ENCODE data around the gene MAPK14.
A peak's percentile ranks its signal among the peaks of the same experiment; 100 is the strongest.
"Not testable (repeated sequence)": the region's sequence is repeated elsewhere in the genome, so short reads cannot be mapped to it uniquely, and the experiment has no call there.

The MAPK14 gene

DNA sequence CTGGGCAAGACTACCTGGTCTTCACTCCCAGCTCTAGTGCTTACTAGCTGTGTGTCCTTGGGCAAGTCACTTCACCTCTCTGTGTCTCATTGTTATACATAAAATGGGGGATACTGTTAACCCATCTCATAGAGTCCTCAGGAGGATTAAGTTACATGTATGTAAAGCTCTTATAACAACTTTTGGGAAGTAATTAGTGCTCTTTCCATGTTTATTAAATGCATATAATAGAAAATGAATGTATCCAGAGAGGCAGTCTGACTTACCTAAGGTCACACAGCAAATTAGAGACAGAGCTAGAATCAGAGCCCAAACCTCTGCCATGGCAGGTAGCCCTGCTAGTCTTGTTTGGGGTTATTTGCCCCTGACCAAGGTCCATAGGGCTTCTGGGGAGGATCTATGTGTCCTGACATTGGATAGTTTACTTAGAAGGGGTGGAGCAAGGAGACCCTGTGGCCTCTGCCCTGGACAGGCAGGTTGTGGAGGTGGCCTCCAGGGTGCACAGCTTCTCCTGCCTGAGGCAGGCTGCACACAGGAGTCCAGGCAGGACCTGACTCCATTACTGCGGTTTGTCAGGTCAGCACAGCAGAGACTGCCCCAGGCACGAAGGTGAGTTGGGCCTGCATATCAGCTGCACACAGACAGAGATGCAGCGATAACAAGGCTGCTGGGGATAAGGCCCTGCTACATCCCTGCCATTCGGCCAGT lies 94.3 kb downstream of the MAPK14 start:
- DNase-seq, result no peak

DNA sequence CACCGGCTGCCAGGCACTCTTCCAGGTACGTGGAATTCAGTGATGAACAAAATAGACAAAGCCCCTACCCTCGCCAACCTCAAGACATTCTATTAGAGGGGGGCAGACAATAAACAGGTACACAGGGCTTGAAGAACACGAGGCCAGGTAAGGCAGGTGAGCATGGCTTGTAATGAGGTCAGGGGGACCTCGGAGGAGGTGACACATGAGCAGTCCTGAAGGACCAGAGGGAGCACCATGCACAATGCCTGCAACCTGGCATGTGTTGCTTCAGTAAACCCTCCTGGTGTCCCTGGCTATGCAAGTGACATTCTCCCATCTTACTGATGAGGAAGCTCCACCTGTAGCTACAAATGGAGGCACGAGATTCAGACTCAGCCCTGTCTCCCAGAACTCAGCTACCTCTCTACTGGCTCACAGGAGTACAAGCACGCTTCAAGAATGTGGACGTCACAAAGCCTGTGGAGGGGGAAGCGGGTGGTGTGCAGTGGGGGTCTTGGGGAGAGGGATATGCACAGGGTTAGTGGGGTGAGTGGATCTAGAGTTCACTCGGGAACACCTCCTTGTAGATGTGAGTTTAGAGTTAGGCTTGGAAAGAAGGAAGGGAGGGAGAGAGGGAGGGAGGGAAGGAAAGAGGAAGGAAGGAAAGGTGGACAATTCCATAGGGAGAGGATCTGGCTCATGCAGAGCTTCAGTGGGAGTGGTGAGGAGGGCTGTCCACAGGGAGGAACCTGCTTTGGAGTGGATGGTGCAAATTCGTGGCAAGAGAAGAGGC lies 95.1 kb downstream of the MAPK14 start:
- DNase-seq, result no peak

DNA sequence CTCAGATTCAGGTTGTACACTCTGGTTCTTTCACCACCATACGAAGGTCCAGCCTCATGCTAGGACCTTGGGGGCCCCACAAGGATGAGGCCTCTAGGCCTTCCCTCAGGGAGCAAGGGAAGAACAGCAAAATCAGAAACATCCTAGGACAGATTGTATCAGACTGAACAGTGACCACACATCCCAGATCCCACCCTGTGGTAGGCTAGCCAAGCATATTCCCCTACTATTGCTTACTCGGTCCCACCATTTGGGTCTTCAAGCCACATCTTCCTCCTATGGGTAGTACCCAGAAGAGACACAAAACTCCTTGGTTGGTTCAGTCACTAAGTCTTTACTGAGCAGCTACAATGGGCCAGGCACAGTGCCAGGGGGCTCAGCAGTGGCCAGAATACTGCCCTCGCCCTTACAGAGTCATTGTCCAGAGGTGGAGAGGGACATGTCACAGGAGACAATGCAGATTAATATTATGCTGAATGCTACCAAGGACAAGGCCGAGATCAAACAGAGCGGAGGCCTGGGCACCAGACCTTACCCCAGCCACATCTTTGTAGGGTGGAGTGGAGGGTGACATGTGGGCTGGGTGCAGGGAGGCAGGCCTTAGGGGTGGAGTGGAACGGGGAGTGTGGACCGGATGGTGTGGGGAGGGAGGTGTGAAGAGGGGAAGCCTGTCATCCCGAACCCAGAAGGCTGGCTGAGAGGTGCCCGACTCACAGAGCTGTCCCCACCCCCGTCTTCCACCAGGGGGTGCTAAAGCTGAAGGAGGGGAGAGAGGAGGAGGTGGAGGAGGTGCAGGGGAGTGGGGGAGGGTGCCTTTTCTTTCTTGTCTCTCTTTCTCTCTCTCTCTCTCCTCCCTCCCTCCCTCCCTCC lies 95.9 kb downstream of the MAPK14 start:
- peak in 40 of 51 donors; percentile 13 to 76 (median 41) for DNase-seq

DNA sequence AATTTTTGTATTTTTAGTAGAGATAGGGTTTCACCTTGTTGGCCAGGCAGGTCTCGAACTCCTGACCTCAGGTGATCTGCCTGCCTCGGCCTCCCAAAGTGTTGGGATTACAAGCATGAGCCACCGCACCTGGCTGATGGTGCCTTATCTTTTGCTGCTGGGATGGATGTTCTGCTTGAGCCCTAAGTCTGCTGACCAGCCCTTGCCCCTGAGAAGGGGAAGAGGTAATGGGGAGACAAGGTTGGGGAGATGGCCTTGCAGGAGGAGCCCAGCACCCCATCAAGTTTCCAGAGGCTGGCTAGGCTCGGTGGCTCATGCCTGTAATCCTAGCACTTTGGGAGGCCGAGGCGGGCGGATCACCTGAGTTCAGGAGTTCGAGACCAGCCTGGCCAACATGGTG lies 96.7 kb downstream of the MAPK14 start:
- DNase-seq, result not testable (repeated sequence)

DNA sequence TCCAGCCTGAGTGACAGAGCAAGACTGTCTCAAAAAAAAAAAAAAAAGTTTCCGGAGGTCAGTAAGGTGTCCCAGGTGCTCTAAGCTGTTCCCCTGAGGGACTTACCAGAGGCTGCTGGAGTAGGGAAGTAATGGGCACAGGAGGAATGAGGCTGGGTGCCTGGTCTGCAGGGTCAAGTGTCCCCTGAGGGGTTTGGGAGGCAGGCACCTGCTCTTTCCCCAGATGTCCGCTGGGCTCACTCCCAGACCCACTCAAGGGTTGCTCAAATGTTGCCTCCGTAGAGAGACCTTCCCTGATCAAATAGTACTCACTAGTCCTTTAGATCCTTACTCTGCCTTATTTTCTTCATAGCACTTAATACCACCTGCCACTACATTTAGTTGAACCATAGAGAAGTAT lies 97.3 kb downstream of the MAPK14 start:
- no peak for DNase-seq

DNA sequence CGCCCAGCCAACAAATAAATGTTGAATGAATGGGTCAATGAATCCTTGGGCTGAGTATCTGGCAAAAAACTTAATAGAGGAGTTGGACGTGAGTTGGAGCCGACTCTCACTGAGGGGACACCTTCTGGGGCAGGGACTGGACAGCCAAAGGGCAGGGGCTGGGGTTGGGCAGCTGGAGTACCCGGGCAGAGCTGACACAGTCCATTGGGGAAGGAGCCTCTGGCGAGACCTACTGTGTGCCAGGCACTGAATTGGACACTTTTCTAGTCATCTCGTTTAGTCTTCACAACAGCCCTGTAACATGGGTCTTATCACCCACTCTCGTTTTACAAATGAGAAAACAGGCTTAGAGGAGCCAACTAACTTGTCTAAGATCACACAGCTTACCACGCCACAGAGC lies 98.0 kb downstream of the MAPK14 start:
- no peak for DNase-seq

DNA sequence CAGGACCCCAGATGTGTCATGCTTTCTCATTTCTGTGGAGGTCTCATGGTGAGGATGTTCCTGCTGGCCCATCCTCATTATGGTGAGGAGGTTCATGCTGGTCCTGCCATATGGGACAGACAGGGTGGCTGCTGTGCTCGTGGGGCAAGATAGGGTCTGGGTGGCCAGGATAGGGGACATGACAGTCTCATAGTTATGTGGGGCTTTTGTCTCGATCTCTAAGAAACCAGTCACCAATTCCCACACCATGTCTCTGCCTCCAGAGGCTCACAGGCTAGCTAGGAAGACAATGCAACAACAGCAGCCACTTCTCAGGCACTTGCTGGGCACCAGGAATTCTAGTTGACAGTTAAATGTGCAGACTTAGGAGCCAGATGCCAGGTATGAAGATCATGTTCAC lies 98.5 kb downstream of the MAPK14 start:
- DNase-seq, result no peak

DNA sequence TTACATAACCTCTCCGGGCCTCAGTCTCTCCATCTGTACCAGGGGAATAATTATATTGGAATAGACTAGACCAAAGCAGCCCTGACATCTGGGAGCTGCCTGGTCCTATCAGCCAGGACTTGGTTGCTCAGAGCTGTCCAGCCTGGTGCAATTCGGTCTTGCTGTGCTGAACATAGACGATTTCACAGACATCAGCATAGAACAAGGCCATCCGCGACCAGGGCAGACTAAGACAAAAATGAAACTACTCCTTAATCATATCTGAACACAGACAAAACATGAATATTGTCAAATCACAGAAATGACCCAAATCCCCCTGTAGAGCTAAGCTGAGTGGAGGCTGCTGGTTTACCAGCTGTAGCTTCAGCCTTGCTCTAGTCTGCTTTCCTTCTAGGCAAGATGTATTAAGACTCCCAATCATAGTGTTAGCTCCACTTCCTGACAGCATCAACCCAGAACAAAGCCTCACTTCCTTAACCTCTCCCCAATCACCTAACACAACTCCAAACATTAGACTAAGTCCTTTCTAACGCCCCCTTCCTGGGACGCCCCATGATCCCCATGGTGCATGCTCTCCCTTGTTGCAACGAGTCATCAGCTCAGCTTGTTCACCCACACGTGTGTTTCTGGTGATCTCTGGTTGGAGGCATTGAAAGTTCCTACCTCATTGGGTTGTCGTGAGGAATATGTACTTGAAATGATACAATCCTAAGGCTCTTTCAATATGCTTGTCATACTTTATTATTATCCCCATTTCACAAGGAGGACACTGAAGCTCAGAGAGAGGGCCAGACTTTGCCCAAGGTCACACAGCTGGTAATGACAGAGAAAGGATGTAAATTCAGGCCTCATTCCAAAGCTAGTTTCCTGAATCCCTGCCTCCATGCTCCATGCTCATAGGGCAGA lies 99.2 kb downstream of the MAPK14 start:
- no peak for DNase-seq

DNA sequence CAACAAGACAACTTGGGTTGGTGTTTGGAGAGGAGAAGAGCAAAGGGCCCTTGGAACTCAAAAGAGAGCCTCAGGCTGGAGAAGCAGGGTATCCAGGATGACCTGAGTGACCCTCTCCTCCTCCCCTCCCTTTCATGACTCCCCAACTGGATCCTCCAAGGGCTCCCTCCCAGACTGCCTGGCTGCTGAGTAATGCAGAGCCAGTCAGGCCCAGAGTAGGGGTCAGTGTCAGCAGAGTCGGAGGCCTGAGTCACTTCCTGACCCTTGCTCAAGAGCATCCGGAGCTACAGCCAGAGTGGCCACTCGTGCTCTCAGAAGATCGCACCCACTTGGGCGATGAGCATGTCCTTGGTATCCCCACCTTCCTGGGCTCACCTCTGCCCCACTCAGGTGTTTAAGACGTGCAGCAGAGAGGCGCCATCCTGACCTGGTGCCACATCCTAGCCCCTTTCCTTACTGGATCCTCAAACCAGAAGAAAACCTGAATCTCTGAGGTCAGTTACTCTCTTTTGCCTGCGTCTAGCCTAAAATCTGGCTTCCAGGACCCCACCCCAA lies 99.9 kb downstream of the MAPK14 start:
- DNase-seq, result no peak

DNA sequence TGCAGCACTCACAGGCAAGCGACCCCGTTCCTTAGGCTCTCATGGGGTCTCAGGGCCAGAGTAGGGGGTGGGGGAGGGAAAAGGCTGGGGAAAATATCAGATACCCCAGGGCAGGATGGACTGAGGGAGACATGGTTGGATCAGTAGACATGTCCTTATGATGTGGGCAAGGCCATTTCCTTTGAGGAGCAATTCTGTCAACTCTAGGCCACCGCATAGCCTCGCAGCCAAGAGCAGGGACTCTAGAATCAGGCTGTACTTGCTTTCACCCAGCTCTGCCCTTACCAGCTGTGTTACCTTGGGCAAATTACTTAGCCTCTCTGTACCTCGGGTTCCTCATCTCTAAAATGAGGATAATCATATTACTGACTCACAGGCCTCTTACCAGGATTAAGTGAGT lies 100.5 kb downstream of the MAPK14 start:
- no peak for DNase-seq

DNA sequence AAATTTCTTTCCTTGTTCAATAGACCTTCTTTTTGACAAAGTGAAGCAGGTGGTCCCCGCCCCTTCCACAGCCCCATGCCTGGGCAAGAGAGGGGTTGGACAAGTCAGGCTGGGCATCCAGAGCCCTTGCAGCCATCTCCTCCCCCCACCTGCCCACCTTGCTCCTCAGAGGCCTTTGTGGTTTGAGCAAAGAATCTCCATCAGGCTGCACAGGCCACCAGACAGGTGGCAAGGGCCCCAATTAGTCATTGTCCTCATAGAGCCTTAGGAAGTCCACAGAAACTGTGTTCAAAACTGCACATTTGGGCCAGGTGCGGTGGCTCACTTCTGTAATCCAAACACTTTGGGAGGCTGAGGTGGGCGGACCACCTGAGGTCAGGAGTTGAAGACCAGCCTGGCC lies 101.2 kb downstream of the MAPK14 start:
- DNase-seq, result no peak

DNA sequence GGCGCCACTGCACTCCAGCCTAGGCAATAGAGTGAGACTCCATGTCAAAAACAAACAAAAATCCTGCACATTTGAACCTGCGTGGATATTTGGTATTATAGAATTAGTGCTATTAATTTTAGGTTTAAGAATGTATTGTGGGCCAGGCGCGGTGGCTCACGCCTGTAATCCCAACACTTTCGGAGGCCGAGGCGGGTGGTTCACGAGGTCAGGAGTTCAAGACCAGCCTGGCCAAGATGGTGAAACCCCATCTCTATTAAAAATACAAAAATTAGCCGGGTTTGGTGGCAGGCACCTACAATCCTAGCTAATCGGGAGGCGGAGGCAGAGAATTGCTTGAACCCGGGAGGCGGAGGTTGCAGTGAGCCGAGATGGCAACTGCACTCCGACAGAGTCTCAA lies 101.7 kb downstream of the MAPK14 start:
- DNase-seq, result not testable (repeated sequence)

DNA sequence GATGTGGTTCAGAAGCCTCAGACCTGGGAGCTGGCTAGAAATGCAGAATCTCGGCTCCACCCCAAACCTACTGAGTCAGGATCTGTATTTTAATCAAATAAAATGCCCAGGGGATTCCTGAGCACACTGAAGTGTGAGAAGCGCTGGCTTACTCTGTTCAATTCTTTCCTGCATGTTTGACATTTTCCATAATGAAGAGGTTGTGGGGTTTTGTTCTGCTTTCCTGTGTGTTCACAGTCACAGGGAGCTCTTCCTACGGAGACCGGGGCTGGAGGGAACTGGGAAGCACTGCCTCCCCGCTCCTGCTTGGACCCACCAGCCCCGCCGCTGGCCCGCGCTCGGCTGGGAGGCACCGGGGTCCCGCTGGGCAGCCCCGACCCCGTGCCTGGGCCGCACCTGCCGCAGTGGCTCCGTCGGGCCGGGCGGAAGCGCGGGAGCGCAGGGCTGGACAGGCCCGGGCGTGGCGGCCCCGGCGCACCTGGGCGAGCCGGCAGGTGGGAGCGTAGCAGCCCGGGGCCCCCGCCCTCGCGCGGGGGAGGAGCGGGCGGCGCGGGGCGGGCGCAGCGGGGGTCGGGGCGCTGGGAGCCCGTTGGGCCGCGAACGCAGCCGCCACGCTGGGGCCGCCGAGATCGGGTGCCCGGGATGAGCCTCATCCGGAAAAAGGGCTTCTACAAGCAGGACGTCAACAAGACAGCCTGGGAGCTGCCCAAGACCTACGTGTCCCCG lies 102.5 kb downstream of the MAPK14 start, which contains the start of gene MAPK13:
MAPK13 (plus strand) TSS at position 573 of the 726 bp plus-strand sequence; CDS start at position 643, 70 bp downstream.
- DNase-seq, result no peak

DNA sequence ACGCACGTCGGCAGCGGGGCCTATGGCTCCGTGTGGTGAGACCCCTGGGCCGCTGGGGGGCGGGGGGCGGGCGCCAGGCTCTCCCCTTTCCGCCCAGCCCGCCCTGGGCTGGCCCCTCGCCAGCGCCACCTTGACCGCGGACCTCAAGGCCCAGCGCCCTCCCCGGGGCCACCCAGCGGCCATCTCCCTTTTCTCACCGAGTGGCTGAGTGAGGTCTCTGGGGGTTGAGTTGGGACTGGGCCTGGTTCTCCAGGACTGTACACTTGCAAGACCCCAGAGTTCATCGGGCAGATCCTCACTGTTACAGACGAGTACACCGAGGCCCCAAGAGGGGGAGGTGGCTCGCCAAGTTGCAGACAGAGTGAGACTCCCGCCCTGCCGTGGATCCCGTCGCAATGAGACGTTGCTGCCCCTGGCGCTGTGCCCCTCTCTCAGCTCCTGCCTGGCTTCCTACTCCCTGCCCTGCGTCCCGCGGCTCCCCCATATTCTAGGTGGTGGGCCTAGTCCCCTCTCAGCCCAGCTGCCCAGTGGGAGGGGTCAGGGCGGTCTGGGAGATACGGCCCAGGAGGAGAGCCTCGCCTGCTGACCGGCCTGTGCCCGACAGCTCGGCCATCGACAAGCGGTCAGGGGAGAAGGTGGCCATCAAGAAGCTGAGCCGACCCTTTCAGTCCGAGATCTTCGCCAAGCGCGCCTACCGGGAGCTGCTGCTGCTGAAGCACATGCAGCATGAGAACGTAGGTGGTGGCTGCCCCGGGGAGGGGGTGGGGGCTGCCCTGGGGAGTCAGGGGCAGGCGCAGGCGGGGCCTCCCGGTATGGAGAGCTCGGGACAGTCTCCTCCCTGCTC lies 103.3 kb downstream of the MAPK14 start:
- DNase-seq, result no peak

DNA sequence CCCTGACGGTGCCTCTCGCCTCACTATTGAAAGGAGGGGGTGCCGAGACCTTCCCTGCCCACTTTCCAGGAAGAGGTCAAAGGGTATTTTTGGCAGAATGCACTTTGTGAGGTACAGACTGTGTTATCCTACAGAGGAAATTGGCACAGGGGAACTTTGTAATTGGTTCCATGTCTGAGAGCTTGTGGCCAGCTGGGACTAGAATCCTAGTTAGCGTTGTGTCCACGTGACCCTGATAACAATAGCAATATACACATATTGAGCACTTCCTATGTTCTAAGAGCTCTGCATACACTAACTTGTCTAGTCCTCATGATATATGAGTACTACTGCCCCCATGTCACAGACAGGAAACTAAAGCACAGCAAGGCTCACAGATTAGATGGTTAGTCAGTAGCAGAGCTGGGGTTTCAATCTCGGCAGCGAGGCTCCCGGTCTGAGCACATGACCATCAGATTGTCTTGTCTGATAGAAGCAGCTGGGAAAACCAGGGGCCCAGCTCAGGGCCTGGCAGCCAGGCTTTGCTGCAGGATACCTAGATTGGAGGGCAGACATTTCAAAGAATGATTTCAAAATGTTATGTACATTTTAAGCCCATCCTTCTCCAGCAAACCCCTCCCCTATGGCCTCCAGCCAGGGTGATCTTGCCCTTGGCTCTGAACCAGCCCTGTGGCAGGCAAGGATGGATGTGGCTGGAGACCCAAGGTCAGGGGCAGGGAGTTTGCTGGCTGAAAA lies 104.1 kb downstream of the MAPK14 start:
- DNase-seq, result peak in 4 of 51 donors; percentile 13 to 67 (median 32)

DNA sequence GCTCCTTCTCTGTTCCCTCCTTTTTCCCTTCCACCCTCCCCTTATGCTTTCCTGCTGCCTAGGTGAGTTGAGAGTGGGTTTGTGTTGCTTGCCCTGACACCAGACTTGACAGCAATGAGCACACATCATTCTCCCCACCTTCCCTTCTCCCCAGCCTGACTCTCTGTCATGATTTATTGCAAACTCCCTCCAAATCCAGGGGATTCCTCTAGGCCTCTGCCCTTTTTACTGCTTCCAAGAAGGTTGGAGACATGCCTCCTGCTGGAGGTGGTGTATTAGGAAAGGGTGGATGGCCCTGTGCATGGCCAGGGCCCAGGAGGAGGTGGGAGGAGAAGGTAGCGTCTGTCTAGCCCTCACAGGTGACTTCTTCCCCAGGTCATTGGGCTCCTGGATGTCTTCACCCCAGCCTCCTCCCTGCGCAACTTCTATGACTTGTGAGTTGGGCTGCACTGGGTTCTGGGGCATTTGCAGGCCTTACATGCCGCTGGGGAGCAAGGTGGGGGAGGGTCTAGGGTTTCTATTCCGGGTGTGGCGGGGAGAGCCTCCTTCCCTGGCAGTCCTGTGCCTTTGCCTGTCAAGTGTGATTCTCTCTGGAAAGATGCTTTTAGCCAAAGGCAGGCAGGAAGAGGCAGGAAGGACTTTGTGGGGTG lies 104.8 kb downstream of the MAPK14 start:
- no peak for DNase-seq

DNA sequence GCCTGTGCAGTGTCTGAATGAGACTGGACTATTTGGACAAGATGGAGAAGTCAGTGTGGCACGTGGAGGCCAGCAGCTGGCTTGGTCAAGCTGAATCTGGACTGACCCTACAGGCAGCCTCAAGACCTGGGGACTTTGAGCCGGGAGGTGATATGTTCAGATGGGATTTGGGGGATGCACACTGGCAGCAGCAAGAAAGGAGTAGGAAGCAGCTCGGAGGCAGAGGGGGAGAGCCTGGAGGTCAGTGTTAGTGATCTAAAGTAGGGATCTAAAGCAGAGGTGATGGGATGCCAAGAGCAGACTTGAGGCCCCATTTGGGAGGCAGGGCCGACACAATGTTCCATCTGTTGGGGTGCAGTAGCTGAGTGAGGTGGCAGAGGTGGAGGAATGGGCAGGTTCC lies 105.5 kb downstream of the MAPK14 start:
- DNase-seq, result no peak

DNA sequence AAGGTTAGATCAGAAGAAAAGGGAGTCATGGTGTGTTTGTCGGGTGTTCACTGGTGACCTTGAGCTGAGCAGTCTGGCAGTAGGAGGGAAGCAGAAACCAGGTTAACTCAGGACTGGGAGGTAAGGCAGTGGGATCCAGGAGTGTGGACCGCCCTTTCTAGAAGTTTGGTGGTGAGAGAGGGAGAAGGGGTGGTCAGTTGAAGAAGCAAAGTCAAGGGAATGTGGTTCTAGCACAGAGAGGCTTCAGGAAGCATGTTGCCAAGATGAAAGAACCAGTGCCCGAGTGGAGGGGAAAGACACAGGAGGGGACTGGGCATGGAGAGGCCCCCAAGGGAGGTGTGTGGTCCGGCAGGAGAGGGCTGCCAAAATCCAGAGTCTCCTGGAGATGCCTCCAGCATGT lies 106.3 kb downstream of the MAPK14 start:
- DNase-seq, result no peak

All from hypothalamus (tissue), 51 donors.